NB4 (cell line): ENCODE results near the gene CCDC136.

Source experiments
- MAX ChIP-seq: IDR thresholded peaks from 2 replicates; pipeline ENCODE4 v1.6.1; 2011; ENCODE audit warnings: low read depth, low read length
- POLR2A ChIP-seq: IDR thresholded peaks from 2 replicates; pipeline ENCODE4 v1.6.1; 2011; ENCODE audit warnings: mild to moderate bottlenecking; ENCODE audit not compliant: insufficient read length; ENCODE audit errors: extremely low read depth
- TF ChIP-seq, protein P1 (sequence below): IDR thresholded peaks from one replicate; pipeline ENCODE4 v1.5.1; 2012; ENCODE audit warnings: low read depth, low read length

- TF ChIP-seq MAX (no peak), POLR2A (no peak)
- TF ChIP-seq, protein P1, sequence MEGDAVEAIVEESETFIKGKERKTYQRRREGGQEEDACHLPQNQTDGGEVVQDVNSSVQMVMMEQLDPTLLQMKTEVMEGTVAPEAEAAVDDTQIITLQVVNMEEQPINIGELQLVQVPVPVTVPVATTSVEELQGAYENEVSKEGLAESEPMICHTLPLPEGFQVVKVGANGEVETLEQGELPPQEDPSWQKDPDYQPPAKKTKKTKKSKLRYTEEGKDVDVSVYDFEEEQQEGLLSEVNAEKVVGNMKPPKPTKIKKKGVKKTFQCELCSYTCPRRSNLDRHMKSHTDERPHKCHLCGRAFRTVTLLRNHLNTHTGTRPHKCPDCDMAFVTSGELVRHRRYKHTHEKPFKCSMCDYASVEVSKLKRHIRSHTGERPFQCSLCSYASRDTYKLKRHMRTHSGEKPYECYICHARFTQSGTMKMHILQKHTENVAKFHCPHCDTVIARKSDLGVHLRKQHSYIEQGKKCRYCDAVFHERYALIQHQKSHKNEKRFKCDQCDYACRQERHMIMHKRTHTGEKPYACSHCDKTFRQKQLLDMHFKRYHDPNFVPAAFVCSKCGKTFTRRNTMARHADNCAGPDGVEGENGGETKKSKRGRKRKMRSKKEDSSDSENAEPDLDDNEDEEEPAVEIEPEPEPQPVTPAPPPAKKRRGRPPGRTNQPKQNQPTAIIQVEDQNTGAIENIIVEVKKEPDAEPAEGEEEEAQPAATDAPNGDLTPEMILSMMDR = no peak
Observed at GRCh38 chr7:128810473-128810872, 18.7 kb downstream of the CCDC136 start.
